ENCODE results near the gene DEXI.
"Not testable (repeated sequence)": the region's sequence is repeated elsewhere in the genome, so short reads cannot be mapped to it uniquely, and the experiment has no call there.

The DEXI gene

DNA sequence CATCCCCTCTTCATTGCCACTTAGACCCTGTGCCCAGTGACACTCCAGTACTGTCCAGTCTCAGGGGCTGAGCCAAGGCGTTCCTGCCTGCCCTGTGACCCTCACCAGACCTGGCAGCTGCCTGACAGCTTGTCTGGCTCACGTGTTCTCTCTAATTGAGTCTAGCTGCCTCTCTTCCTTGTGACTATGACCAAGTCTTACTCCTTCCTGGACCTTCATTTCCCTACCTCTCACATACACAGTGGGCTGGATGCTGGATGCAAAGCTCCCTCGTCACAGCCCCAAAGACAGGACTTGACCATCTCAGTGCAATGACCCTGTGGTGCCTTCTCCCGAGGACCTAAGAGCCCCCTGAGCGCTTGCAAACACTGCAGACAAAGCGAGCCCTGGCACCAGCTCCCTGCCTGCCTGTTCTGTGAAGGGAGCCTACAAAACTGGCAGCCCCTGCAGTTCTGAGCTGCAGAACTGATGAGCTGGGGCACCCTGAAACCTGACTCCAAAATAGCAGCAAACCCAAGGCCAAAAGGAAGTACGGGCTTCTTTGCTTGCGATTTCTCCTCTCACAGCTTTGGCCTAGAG is 1.7 kb downstream of the DEXI start:
- FAIRE-seq, result no peak

DNA sequence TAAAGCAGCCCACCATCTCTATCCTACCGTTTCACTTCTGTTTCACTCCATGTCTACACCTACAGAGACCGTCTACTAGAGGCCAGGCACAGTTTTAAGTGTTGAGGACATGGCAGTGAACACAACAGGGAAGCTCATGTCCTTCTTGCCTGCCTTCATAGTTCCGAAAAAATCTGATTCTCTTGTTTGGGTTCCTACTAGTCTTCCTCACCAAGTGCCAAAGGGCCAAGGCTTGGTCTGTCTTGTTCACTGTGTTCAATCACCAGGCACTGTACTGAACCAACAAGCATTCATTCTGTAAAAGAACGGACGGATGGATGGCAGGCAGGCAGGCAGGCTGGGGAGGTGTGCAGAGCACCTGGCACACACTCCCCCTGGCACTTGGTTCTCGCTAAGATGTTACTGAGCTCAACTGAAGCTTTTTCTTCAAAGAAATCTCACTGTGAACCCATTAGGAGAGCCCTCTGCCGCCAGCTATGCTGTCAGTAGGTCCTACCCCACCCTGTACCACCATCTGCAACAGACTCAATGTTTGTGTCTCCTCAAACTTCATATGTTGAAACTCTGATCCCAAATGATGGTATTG is 2.5 kb downstream of the DEXI start:
- no peak for FAIRE-seq

DNA sequence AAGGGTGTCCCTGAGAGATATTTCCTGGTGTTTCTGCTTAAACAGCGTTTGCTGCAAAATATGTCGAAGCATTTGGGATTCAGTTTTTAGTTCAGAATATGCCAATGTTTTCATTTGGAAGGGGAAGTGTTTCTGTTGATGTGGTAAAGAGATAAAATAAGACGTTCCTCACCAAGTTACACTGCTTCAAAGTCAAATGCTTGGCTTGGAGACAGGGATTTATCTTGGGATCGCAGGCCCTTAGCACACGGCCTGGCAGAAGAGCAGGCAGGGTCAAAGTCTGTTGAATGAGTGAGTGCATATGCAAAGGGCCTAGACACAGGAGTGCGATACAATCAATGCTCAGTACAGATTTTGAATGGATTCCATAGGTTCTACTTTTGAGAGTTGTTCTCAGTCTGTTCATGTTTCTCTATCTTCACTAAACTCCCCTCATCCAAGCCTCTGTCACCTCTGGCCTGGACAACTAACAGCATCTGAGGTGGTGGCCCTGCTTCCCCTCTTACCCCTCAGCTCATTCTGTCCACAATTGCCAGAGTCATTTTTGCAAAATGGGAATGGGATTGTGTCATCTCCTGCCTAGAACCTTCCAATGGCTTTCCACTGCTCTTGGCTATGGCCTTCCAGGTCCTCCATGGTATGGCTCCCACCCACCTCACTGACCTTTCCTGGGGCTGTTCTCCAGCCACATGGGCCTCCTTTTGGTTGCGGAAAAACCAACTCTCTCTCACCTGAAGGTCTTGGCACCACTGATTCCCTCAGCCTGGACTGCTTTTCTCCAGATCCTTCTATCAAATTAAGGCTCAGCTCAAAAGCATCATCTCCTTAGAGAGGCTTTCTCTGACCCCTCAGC is 3.2 kb downstream of the DEXI start:
- FAIRE-seq, result no peak

DNA sequence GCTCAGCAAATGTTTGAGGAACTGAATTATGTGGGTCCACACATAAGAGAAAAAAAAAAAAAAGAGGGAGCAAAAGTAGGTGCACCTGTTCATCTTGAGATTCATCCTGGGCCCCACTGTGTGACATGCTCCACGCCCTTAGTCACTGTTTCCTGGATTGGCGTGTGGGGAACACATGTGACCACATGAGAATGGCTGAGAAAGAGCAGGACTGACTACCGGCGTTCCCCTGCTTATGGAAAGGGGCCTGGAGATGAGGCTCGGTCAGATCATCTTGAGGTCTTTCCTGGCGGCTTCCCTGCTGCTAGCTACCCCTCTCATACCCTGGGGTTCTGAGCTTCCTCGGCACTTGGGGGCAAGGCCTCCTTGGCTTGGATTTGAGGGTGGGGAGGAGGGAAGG is 3.9 kb downstream of the DEXI start:
- FAIRE-seq, result no peak

DNA sequence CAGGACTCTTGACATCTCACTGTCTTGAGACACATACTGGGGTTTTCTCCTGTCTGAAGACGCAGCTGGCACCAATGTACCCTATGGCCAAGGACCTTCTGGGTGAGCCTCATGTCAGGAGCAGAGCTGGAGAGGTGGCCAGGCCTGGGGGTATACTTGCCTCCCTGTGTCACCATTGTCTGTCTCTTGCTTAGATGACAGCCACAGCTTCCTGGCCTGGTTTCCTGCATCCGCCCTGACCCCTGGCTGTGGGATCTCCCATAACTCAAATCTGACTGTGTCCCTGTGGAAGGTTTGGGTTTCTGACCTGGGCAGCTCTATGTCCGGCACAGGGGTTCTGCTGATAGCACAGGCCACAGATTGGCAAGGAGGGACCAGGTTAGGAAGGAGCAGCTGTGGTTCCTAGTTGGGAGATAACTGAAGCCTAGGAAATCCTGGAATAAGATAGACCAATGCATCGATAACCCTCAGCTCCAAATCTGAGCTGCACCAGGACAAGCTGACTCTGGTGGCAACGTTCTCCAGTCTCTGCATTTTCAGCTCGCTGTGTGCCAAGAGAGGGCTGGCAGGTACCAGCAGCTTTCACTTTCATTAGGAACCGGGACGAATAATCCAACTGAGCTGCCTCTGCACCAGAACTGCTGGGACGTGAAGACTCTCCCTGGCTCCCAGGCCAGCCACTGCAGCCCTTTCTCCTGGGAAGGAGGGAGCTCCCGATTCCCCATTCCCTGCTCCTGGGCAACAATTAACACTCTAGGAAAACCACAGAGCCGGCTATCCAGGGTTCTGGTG is 5.0 kb downstream of the DEXI start:
- no peak for FAIRE-seq

DNA sequence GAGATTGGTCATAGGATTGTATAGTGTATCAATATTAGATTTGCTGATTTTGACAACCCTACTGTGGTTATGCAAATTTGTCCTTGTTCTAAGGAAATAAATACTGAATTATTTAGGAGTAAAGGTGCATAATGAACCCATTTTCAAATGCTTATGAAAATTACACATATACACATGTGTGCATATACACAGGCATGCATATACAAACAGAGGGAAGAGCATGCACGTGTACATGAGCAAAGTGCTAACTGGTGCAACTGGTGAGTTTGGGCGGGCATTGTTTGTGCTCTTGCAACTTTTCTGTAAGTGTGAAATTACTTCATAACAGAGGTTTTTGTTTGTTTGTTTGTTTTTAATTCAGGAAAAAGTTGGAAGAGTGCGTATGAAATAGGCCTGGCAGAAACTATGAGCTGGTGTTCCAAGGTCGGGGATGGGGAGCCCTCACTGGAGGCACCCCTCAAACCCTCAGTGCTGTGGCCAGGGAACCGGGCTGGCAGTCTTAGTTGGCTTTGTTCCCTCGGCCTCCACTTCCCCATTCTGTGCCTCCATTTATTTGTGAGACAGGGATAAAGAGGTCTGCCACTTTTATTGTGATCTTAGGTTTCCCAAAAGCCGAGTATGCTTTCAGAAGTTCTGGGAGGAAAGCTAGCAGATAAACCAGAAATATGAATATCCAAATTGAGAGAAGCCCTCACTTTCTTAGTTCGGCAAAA is 5.8 kb downstream of the DEXI start:
- no peak for FAIRE-seq

DNA sequence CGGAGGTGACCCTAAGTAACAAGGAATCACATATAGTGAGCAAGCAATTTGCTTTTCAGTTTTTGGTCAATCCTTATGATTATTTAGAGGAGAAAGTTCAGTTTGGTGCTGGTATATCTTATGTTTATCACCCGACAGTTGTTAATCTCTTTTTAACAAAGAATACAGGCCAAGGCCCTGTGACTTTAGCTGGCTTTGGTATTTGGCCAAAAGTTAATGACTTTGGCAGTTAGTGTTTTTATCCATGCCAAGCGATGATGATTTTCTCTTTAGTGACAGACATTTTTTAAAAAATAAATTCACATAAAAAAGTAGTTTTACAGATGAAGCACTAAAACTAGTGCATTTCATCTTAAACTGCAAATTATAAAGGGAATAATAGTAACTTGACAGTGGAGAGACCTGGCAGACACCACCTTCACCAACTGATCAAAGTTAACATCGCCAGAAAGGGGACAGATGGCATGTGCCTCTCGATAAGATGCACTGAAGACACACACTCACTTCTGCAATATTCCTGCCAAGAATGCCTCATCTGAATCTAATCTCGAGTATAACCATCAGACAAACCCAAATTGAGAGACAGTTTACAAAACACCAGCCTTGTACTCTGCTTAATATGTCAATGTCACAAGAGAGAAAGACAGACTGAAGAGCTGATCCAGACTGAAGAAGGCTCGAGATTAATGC is 6.9 kb downstream of the DEXI start:
- FAIRE-seq, result no peak

DNA sequence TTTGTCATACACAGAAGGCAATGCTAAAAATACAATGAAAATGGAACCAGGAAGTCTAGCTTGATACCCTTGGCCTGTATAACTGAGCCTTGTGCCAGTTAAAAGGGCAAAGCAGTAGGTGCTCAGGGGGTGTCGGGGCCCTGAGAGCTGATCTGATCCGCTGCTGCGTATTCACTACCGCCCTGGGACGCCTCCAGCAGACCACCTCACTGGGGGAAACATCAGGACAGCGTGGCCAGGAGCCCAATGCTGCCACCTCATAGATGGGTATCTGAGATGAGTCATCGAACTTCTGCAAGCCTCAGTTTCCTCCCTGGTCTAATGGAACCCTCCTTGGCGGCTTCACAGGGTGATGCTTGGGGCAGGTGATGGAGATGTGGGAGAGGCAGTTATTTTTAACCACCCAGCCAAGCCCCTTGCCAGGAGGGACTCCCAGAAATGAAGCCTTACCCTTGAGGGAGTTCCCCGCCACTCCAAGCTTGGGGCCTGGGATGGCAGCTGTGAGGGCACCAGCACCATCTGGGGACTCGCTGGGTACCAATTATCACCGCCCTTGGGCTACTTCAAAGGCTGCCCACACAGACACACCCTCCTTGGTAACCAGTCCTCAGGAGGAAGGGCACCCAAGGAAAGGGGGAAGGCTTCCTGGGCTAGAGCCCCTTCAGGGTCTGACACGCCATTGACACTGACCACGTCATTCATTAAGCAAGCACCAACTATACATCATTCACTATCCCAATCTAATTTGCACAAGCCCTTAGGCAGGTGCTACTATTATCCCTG is 7.8 kb downstream of the DEXI start:
- FAIRE-seq, result no peak

DNA sequence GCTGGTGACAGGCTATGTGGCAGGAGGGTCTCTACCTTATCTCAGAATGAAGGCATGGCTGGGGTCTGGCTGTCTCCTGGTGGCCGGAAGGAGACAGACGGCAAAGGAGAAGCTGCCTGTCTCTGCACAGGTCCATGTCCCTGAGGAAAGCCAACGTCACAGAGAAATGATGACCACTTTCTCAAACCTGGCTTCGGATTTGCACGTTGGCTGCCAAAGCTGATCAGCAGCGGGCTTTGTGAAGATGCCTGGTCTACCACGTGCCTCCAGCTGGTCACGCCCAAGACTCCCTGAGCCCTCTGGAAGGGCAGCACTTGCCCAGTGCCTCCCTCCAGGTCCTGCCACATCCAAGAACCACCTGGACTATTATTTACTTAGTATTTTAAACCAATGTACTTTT is 8.4 kb downstream of the DEXI start:
- no peak for FAIRE-seq

DNA sequence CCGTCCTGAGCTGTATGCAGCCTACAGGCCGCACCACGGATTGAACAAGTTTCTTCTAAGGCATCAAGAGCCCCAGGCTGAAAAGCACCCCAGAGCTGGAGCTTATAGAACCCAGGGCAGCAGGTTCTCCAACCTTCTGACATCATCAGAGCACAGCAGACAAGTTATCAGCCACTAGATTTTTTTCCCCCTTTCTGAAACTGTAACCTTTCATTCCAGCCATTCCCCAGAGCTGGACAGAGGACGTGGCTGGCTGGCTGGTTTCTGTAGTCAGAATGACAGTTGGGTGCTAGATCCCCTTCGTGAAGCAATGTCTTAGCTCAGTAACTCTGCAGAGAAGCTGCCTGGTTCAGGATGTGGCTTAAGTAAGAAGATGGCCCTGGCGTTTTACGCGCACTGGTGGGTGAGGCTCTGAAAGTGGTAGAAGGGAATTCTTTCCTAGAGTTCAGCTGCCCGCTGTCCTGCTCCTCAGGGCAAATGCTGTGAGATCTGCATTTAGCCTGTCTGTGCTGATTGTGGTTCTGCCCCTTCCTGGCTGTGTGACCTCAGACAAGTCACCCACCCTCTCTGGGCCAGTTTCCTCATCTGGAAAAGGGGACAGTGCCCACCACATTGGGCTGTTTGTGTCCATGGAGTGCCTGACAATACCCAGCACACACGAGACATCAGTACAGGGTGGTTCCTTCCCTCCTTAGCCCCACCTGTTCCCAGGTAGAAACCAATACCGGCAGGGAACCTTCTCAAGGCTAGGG is 9.1 kb downstream of the DEXI start:
- FAIRE-seq, result no peak

DNA sequence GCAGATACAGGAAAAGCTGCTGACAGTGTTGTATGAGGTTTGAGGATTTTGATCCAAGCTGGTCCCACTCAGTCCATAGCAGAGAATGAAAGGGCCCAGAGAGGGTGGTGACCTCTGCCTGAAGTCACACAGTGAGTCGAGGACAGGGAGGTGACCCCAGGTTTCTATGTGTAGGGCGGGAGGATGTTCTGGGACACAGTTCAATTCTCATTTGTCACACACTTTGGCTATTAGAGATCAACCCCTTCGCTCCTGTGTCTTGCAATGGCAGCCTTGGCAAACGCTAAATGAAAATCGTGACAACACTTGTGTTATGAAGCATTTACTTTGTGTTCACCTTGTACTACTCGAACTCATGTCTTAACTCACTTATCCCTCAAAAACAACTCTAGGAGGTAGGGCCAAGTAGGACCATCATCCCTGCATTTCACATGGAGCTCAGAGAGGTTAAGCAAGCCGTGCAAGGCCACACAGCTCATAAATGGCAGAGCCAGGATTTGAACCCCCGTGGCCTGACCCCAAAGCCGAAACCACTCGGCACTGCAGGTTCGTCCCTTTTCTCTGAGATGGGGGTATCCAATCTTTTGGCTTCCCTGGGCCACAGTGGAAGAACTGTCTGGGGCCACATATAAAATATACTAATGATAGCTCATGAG is 10.2 kb downstream of the DEXI start:
- no peak for FAIRE-seq

DNA sequence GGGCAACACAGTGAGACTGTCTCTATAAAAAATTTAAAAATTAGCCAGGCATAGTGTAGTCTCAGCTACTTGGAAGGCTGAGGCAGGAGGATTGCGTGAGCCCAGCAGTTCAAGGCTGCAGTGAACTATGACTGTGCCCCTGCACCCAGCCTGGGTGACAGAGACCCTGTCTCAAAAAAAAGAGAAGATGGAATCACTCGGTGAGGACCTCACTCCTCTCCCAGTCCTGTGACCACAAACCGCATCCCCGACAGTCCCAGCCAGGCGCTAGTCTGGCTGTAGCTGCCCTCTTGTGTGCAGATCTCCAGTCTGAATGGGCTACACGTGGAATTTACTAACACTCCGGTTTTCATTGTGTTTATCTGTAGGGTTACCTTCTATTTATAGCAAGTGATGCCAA is 11.1 kb downstream of the DEXI start:
- no peak for FAIRE-seq

DNA sequence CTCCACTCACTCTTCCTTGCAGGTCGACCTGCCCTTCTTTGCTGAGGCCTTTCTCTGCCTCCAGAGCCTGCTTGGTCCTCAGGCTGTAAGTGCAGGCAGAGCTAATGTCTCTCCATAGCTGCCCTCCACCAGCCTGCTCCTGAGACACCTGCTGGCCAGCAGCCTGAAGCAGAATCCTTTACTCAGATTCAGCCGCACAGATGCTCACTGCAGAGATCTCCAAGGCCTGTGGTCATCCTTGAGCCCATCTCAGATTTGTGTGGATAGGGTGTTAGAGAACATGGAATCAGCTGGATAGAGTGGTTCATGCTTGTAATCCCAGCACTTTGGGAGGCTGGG is 11.5 kb downstream of the DEXI start:
- no peak for FAIRE-seq

DNA sequence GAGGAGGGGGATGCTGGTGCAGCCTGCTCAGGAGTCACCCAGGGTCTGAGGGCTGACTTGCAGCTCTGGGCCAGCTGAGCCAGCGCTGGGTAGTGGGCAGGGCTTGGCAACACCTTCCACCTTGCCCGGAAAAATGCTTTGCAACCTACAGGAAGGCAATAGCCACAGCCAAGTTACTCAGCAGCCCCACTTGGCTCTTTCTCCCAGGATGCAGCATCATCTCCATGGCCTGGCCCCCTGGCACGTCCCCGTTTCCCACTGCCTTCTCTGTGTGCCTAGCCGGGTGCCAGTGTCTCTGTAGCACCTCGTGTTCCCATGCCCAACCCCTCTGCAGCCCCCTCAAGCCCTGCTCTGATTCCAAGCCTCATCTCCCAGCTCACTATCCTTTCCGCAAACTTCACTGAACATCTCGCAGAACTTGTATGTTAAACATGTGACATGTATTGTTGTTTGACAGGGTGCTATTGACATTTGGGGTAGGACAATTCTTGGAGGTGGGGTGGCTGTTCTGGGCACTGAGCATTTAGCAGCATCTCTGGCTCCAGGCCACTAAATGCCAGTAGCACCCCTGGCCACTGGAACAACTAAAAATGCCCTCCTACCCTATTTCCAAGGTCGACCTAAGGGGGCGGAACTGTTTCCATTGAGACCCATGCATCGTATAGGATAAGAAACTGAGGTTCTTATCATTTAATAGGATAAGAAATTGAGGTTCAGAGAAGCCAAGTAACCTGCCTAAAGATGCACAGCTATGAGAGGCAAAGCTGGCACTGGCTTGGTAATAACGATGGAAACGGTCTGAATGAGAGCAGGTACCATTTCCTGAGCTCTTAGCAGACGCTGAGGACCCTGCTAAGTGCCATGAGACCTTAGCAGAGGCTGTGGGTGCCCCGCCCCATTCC is 12.2 kb downstream of the DEXI start:
- no peak for FAIRE-seq

DNA sequence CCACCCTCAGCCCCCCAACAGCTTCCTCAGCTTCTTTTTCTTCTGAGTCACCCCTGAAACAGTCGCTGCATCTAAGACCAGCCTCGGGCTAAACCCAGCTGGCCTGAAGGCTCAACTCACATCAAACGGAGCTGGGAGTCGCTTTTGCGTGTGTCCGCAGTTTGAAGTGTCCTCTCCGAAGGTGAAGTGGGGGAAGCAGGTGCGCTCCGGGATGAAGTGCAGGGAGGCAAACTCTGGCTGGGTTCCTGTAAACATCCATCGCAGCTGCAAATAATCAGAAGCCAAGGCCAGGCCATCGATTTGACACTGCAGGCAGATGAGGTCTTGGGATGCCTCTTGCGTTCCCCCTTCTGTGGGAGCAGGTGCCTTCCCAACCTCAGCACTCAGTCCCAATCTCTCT is 13.2 kb downstream of the DEXI start:
- FAIRE-seq, result not testable (repeated sequence)

DNA sequence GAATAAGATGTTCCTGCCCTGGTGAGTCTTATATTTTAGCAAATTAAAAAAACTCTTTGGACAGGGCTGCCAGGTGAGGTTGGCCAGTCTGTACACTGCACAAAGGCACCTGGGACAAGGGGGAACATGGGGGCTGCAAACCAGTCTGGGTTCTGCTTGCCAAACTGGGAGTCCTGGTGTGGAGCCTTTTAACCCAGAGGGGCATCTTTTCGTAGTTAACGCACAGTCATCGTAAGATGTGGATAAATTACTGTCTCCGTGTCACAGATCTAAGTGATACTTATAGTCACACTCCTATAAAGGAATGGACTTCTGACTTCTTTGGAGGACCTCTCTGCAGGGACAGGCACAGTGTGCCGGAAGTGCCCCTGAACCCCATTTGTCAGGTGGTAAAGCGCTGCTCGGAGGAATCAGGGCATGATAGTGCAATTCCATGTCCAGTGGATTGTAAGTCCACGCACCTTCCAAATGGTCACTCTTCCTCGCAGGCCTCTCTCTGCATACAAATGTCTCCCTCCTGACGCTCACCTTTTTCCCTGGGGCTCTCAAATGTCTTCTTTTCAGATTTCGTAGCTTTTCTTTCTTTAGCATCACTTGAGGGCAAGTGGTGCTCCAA is 14.7 kb downstream of the DEXI start:
- no peak for FAIRE-seq

DNA sequence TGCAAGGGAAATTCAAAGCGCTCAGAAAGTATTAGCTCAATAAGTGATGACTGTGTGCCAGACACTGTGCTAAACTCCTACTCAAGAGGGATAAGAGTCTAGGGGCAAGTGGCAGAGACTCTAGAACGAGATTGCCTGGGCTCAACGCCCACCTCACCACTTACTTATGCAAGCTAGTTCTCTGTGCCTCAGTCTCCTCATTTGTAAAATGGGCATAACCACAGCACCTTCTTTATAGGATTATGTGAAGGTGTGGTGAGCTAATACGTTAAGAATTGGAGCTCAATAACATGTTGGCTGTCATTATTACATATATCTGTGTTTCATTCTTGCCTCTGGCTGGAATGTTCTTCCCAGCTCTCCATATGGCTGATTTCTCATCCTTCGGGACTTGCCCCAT is 15.4 kb downstream of the DEXI start:
- FAIRE-seq, result no peak

DNA sequence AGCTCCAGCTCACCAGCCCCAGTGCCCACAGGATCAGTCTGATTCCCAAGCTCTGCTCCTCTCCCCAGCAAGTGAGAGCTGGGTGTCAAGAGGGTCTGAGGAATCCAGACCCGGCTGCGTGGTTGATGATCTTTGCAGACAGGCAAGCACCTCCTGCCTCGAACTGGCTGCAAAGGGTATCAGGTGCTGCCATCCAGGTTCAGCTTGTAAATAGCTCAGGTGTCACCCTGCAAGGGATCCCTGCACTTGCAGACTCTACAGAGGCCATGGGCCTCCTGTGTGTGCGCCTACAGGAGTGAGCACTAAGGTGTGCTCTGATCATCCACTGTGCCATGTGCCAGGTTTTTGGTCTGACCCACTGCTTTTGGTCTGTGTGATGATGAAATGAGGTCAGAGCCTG is 16.2 kb downstream of the DEXI start:
- FAIRE-seq, result no peak

DNA sequence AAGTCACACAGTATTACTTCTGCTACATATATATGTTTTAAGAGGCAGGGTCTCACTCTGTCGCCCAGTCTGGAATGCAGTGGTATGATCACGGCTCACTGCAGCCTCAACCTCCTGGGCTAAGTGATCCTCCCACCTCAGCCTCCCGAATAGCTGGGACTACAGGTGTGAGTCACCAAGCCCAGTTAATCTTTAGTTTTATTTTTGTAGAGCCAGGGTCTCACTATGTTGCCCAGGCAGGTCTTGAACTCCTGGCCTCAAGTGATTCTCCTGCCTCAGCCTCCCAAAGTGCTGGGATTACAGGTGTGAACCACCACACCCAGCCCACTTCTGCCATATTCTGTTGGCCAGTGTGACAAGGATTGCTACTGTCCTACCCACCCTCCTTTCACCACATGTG is 17.0 kb downstream of the DEXI start:
- not testable (repeated sequence) for FAIRE-seq

All from colon (tissue), 2 donors.